GM19468 (cell line): ENCODE data around the gene SOAT2.
"Not testable (repeated sequence)": the region's sequence is repeated elsewhere in the genome, so short reads cannot be mapped to it uniquely, and the experiment has no call there.

ENCODE experiments used
- ATAC-seq: cut with Tn5 transposase; IDR thresholded peaks from one replicate; pipeline ENCODE4 v1.9.1; 2021; ENCODE audit warnings: mild to moderate bottlenecking, moderate library complexity, moderate number of reproducible peaks; ENCODE audit not compliant: unreplicated experiment; ENCODE audit errors: extremely low read depth

SOAT2 gene

GRCh38 chr12:53079226-53080117, 23.8 kb upstream of the SOAT2 start, which contains the start of gene SPRYD3:
TSS of gene SPRYD3 (minus strand) at chr12:53079390. CDS start at chr12:53079333, 57 bp downstream.
- ATAC-seq: peak; percentile 90

- ATAC-seq: no peak
Measured at GRCh38 chr12:53082637-53083175, 20.6 kb upstream of the SOAT2 start.

DNA sequence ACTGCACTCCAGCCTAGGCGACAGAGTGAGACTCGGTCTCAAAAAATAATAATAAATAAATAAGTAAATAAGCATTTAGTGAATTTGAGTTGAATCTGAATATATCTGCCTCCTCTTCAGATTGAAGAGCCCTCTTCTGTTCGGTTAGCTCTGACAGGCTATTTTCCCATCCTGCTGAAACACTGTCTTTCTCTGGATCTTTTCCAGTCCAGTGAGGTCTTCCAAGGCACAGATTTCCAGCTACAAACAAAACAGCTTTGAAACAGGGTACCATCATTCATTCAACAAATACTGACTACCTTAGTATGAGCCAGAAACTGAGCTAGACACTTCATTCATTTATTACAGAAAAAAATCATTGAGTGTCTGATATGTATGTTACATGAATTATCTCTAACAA, 16.9 kb upstream of the SOAT2 start:
- ATAC-seq: no peak

DNA sequence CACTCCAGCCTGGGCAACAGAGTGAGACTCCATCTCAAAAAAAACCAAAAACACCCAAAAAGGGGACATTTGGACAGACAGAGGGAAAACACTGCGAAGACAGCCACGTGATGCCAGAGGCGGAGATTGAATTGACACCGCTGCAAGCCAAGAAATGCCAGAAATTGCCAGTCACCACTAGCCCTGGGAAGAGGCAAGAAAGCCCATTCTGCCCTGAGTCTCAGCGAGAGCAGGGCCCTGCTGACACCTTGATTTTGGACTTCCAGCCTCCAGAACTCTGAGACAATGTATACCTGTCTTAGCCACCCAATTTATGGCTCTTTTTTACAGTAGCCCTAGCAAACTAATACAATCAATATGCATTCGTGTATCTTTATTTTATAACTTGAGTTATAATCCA, 13.2 kb upstream of the SOAT2 start:
- ATAC-seq: no peak

- ATAC-seq: no peak
Measured at GRCh38 chr12:53090554-53090953, 12.7 kb upstream of the SOAT2 start.

DNA sequence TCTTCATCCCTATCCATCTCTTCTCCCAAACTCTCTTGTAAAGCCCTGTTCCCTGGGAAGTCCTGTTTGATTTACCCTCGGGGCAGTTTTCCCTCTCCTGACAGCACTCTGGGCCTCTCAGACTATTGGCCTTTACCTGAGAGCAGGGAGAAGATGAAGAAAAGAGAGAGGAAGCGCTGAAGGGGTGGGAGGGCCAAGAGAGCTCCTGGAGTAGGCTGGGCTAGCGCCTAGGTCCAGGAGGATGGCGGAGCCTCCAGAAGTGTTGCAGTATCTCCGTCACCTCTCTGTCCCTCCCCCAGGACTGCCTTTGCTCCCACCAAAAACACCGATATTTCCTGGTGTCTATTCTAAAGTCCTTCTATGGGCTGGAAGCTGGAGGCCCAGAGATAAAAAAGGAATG, 11.5 kb upstream of the SOAT2 start:
- ATAC-seq: no peak

DNA sequence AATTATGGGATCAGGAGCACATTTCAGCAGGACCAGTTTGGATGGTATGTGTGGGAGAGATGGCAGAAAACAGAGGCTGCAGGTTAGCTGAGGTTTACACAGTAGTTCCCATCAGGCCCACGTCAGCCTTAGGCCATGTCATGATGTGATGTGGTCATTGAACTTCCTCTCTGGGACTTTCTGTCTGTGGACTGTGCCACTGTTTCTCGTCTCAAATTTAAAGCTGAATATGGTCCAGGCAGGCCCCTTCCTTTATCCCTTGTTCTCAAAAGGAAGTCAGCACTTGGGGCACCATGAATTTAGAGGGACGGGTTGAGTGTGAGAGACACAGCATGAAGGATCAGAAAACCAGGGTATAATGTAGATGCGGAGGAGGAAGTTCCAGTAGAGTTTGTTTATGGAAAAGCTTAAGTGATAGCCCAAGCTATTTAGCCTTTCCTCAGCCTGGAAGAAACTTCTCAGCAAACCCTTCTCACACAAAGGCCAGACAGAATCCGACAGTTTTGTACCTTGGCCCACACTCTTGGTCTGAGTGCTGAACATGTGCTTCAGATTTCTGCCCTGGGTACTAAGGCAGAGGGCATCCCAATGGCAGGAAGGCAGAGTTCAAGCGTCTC, 9.4 kb upstream of the SOAT2 start:
- no peak for ATAC-seq

DNA sequence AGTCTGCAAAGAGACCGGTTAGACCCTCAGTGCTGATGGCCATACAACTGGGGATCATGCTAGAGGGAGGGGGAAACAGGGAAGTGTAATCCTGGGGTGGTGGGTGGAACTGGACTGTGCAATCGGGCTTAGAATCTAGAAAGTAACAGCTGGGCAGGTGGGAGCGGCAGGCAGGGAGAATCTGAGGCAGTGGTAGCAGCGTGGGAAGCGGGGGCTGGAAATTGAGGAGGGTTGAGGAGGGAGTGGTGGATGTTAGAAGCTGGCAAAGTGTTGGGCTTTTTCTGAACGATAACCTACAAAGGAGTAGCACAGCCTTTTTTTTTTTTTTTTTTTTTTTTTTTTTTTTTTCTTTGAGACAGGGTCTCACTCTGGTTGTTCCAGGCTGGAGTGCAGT, 8.9 kb upstream of the SOAT2 start:
- no peak for ATAC-seq

GRCh38 chr12:53094796-53095595, 8.3 kb upstream of the SOAT2 start:
- not testable (repeated sequence) for ATAC-seq

- not testable (repeated sequence) for ATAC-seq
Measured at GRCh38 chr12:53095596-53095895, 7.7 kb upstream of the SOAT2 start.

GRCh38 chr12:53096089-53096741, 7.1 kb upstream of the SOAT2 start:
- ATAC-seq: no peak

- ATAC-seq: no peak
Measured at GRCh38 chr12:53096759-53097158, 6.5 kb upstream of the SOAT2 start.

- no peak for ATAC-seq
Measured at GRCh38 chr12:53097207-53097563, 6.1 kb upstream of the SOAT2 start.

DNA sequence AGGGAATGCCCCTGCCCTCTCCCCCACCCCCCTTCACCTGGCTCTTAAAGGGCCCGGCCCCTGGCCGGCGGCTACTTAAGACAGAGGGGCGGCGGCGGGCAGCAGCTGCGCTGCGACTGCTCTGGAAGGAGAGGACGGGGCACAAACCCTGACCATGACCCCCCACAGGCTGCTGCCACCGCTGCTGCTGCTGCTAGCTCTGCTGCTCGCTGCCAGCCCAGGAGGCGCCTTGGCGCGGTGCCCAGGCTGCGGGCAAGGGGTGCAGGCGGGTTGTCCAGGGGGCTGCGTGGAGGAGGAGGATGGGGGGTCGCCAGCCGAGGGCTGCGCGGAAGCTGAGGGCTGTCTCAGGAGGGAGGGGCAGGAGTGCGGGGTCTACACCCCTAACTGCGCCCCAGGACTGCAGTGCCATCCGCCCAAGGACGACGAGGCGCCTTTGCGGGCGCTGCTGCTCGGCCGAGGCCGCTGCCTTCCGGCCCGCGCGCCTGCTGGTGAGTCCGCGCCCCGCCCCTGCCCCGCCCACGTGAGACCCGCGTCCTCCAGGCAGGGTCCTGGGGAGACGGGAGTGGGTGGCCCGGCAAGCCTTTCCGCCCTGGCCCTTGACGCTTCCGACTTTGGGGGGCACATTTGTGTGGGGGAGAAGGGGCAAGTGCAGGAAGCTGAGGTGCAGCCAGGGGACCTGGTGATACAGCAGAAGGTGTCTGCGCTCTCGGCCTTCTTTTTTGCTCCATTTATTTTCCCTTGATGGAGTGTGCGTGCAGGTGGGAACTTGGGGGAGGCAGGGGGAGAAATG, 5.5 kb upstream of the SOAT2 start, which contains the start of gene IGFBP6:
TSS of gene IGFBP6 (plus strand) at position 104 of the 790 bp plus-strand sequence. CDS start at position 155, 51 bp downstream.
- no peak for ATAC-seq

GRCh38 chr12:53098354-53098981, 4.8 kb upstream of the SOAT2 start:
- ATAC-seq: no peak

- no peak for ATAC-seq
Measured at GRCh38 chr12:53099071-53099882, 4.0 kb upstream of the SOAT2 start.

DNA sequence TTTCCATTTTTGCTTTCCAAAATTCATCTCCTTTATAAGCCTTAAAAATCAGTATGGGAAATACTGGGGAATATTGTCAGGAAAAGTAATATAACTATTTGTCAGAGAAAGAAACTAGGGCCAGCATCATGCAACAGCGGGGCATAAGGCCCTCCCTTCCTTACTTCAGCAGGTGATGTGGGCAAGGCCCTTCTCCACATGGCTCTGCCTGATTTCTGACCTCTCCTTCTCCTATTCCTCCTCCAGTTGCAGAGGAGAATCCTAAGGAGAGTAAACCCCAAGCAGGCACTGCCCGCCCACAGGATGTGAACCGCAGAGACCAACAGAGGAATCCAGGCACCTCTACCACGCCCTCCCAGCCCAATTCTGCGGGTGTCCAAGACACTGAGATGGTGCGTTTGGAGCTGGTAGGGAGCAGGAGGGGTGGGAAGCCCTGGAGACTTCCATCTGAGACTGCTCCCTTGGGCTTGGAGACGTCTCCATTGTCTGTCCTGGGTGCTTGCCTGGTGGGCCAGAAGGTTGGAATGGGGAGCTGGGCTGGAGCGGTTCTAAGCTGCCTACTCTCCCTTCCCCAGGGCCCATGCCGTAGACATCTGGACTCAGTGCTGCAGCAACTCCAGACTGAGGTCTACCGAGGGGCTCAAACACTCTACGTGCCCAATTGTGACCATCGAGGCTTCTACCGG, 2.7 kb upstream of the SOAT2 start:
- ATAC-seq: no peak

GRCh38 chr12:53101266-53101665, 2.0 kb upstream of the SOAT2 start:
- ATAC-seq: no peak
